Smooth muscle cell (in vitro differentiated cells): ENCODE data around the gene SMTNL1. TPM values are rescaled to one million over a fixed set of nuclear protein-coding genes. Genes with fewer than 3 reads are reported as not detected.
A peak's percentile ranks its signal among the peaks of the same experiment; 100 is the strongest.

Experiments used
- DNase-seq: peaks from one replicate; lab custom pipeline; 2025; ENCODE audit not compliant: unreplicated experiment; lab: John Stamatoyannopoulos, UW
- H2AFZ ChIP-seq: fragments of 200-600 bp; sonication (generic); 2 replicates; pipeline ENCODE4 v1.6.0; 2016; ENCODE audit warnings: antibody characterized with exemption, low read depth, mild to moderate bottlenecking
- H3F3A ChIP-seq: fragments of 200-600 bp; sonication (generic); 2 replicates; pipeline ENCODE4 v1.6.0; 2017; ENCODE audit warnings: antibody characterized with exemption, low read depth
- H3K27ac ChIP-seq: fragments of 200-600 bp; sonication (generic); 2 replicates; pipeline ENCODE4 v1.5.1; 2016; ENCODE audit warnings: low read depth, mild to moderate bottlenecking
- H3K27me3 ChIP-seq: fragments of 200-600 bp; sonication (generic); 2 replicates; pipeline ENCODE4 v1.6.1; 2016; ENCODE audit warnings: low read depth, mild to moderate bottlenecking
- H3K36me3 ChIP-seq: fragments of 200-600 bp; sonication (generic); 2 replicates; pipeline ENCODE4 v1.5.1; 2016; ENCODE audit warnings: low read depth
- H3K4me1 ChIP-seq: fragments of 200-600 bp; sonication (generic); 2 replicates; pipeline ENCODE4 v1.5.1; 2016; ENCODE audit warnings: low read depth
- H3K4me2 ChIP-seq: fragments of 200-600 bp; sonication (generic); 2 replicates; pipeline ENCODE4 v1.6.0; 2016; ENCODE audit warnings: mild to moderate bottlenecking
- H3K4me3 ChIP-seq: fragments of 200-600 bp; sonication (generic); 2 replicates; pipeline ENCODE4 v1.5.1; 2016; ENCODE audit warnings: mild to moderate bottlenecking
- H3K79me2 ChIP-seq: fragments of 200-600 bp; sonication (generic); 2 replicates; pipeline ENCODE4 v1.6.0; 2016; ENCODE audit warnings: low read depth, mild to moderate bottlenecking
- H3K9ac ChIP-seq: fragments of 200-600 bp; sonication (generic); 2 replicates; pipeline ENCODE4 v1.6.0; 2016; ENCODE audit warnings: low read depth
- H3K9me3 ChIP-seq: fragments of 200-600 bp; sonication (generic); replicated peaks from 2 replicates; pipeline ENCODE4 v1.5.1; 2016; ENCODE audit warnings: low read depth
- H4K20me1 ChIP-seq: fragments of 200-600 bp; sonication (generic); 2 replicates; pipeline ENCODE4 v1.6.0; 2016; ENCODE audit warnings: low read depth
- WGBS: methylation state at CpG from one replicate; pipeline ENCODE4 v1.1.7; 2016; ENCODE audit warnings: low lambda C conversion rate; 5-methylcytosine and 5-hydroxymethylcytosine counted together
- polyA plus RNA-seq: library from polyadenylated mRNA; unstranded; fragments of >200 nt; fragmentation: Nextera tagmentation; extraction: Ambion mirVana; gene quantifications from 2 replicates; pipeline ENCODE4 v1.2.1, GENCODE V29; 2016
- total RNA-seq: library from RNA; depleted of rRNA; stranded (reverse); fragments of >200 nt; gene quantifications from 2 replicates; pipeline ENCODE4 v1.2.3, GENCODE V29; 2014
- TF ChIP-seq, protein P1 (sequence below): fragments of 200-600 bp; sonication (generic); IDR thresholded peaks from 2 replicates; pipeline ENCODE4 v1.5.1; 2017; ENCODE audit warnings: borderline replicate concordance, mild to moderate bottlenecking, antibody characterized with exemption; ENCODE audit not compliant: insufficient read depth, poor library complexity, severe bottlenecking

SMTNL1 gene
- total and polyA plus RNA-seq, 2 experiments from 2014 or later = not detected

DNA sequence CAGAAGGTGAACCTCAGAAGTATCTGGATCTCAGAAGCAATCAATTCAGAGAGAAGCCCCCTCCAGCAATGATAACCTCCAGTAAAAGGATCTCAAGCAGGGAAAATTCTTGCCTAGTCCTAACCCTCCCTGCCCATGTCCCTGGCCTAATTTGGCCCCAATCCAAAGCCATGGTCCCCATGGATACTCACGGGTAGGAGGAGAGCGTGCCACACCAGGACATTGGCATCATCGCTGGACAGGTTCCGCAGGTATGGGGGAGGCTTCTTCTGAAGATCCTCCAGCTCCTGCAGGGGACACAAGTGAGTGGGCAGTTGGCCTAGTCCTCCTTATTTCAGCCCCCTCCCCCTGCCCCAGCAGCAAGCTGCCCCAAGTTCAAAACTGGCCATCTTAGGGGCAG, 22.8 kb downstream of the SMTNL1 start:
- no peaks in the 10 kb centered on the region for H3K27me3 ChIP-seq
- H3K27ac ChIP-seq = no peak overlapping the region
- H3K4me2 ChIP-seq = no peak overlapping the region
- WGBS = 91% methylated on average over 4 of the region's 4 CpGs
- H4K20me1 ChIP-seq = no peaks in the 10 kb centered on the region
- H3K79me2 ChIP-seq = no peaks in the 10 kb centered on the region
- no peaks in the 10 kb centered on the region for H3F3A ChIP-seq
- H3K9me3 ChIP-seq = no peaks in the 10 kb centered on the region
- H3K4me1 ChIP-seq = no peaks in the 10 kb centered on the region
- H3K36me3 ChIP-seq = no peaks in the 10 kb centered on the region
- H3K4me3 ChIP-seq = no peak overlapping the region
- TF ChIP-seq, protein P1, sequence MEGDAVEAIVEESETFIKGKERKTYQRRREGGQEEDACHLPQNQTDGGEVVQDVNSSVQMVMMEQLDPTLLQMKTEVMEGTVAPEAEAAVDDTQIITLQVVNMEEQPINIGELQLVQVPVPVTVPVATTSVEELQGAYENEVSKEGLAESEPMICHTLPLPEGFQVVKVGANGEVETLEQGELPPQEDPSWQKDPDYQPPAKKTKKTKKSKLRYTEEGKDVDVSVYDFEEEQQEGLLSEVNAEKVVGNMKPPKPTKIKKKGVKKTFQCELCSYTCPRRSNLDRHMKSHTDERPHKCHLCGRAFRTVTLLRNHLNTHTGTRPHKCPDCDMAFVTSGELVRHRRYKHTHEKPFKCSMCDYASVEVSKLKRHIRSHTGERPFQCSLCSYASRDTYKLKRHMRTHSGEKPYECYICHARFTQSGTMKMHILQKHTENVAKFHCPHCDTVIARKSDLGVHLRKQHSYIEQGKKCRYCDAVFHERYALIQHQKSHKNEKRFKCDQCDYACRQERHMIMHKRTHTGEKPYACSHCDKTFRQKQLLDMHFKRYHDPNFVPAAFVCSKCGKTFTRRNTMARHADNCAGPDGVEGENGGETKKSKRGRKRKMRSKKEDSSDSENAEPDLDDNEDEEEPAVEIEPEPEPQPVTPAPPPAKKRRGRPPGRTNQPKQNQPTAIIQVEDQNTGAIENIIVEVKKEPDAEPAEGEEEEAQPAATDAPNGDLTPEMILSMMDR = no peak
- no peak for DNase-seq
- no peak overlapping the region for H2AFZ ChIP-seq
- no peak overlapping the region for H3K9ac ChIP-seq

DNA sequence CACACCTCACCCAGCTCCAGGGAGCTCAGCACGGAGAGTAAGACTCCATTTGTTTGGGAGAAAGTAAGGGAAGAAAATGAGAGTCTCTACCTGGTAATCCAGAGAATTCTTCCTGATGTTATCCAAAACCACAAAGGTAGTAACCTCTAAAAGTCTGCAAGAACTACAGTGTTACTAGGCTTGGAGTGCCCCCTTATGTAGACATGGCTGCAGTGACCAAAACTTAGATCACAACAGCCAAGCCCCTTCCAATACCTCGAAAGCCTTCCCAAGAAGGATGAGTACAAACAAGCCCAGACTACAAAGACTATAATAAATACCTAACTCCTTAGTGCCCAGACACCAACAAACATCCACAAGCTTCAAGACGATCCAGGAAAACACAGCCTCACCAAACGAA, 25.2 kb downstream of the SMTNL1 start:
- Histone ChIP-seq H3K79me2 (no peaks in the 10 kb centered on the region), H4K20me1 (no peaks in the 10 kb centered on the region), H3K4me2 (no peak overlapping the region), H3K36me3 (no peaks in the 10 kb centered on the region), H3K9me3 (no peaks in the 10 kb centered on the region), H3K4me1 (peaks cover 5% of the 10 kb centered on the region), H3F3A (no peaks in the 10 kb centered on the region), H3K27me3 (no peaks in the 10 kb centered on the region), H2AFZ (no peak overlapping the region), H3K27ac (no peak overlapping the region), H3K4me3 (no peak overlapping the region), H3K9ac (no peak overlapping the region)
- TF ChIP-seq, protein P1 = no peak
- WGBS = 60% methylated on average over 4 of the region's 4 CpGs
- no peak for DNase-seq

DNA sequence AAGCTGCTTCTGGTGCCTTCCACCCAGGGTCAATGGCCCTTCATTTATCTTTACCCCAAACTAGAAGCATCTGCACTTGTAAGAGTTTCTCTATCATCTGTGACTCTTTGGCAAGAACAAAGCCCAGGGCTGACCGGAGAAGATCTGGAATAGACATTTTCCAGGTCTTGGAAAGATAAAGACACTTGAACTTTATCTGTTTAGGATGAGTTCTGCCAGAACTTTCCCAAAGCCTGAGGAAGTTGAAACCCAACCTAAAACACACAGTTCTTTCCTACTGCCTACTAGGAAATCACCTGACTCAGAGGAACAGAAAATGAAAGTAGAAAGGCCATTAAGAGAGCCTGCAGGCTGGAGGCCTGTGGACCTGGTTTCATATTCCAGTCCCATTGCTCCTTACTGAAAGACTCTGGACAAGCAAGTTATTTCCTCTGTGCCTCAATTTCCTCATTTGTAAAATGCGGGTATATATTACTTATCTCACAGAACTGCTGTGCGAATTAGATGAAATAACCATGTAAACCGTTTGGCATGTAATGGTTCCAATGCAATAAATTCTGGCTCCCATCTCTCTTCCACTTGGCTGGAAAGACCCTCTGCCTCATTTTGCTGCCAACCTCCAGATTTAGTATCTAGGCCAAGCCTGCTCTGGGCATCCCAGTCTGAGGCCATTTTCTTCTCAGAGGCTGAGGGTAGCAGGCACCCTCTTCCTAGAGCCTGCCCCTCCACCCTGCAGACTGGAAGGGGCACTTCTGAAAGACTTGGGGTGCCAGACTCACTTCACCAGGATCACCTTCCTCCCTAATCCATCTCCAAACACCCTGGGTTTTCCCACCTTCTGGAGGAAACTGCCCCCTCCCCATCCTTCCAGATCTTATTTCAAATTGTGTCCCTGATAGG, 28.9 kb downstream of the SMTNL1 start:
- H3K9ac ChIP-seq = no peak overlapping the region
- TF ChIP-seq, protein P1 = no peak
- peaks cover 4% of the 10 kb centered on the region for H3F3A ChIP-seq
- no peak overlapping the region for H2AFZ ChIP-seq
- peaks cover 9% of the 10 kb centered on the region for H3K4me1 ChIP-seq
- DNase-seq = no peak
- peak overlapping the region; percentile 15 for H3K4me2 ChIP-seq
- H3K27ac ChIP-seq = no peak overlapping the region
- no peaks in the 10 kb centered on the region for H3K36me3 ChIP-seq
- no peaks in the 10 kb centered on the region for H3K27me3 ChIP-seq
- 79% methylated on average over 4 of the region's 4 CpGs for WGBS
- no peaks in the 10 kb centered on the region for H4K20me1 ChIP-seq
- no peaks in the 10 kb centered on the region for H3K79me2 ChIP-seq
- H3K9me3 ChIP-seq = no peaks in the 10 kb centered on the region
- peak overlapping the region; percentile 28 for H3K4me3 ChIP-seq
